GM23338 (cell line): ENCODE data around the gene SFRP5. TPM values are rescaled to one million over a fixed set of nuclear protein-coding genes. Genes with fewer than 3 reads are reported as not detected.

Experiments used
- ATAC-seq: fragments of 200-7000 bp; cut with Tn5 transposase; 3 replicates; pipeline ENCODE4 v1.9.1; 2020
- DNase-seq: peaks from one replicate; pipeline ENCODE4 v3.0.0-alpha.2; 2015; ENCODE audit warnings: low spot score
- H2AFZ ChIP-seq: fragments of 200-600 bp; sonication (generic); 2 replicates; pipeline ENCODE4 v1.8.0; 2016; ENCODE audit warnings: antibody characterized with exemption, mild to moderate bottlenecking, moderate library complexity
- H3F3A ChIP-seq: fragments of 200-600 bp; sonication (generic); replicated peaks from 2 replicates; pipeline ENCODE4 v1.8.0; 2017; ENCODE audit warnings: antibody characterized with exemption, mixed run types, low read depth
- H3K27ac ChIP-seq: fragments of 200-600 bp; sonication (generic); 2 replicates; pipeline ENCODE4 v1.6.1; 2016; ENCODE audit warnings: low read depth
- H3K27me3 ChIP-seq: fragments of 200-600 bp; sonication (generic); 2 replicates; pipeline ENCODE4 v1.8.0; 2016; ENCODE audit warnings: mild to moderate bottlenecking, mixed run types, moderate library complexity; ENCODE audit not compliant: insufficient read depth
- H3K36me3 ChIP-seq: fragments of 200-600 bp; sonication (generic); 2 replicates; pipeline ENCODE4 v1.8.0; 2016; ENCODE audit warnings: mild to moderate bottlenecking; ENCODE audit not compliant: insufficient read depth
- H3K4me1 ChIP-seq: fragments of 200-600 bp; sonication (generic); 2 replicates; pipeline ENCODE4 v1.8.0; 2016; ENCODE audit warnings: mild to moderate bottlenecking, moderate library complexity; ENCODE audit not compliant: insufficient read depth
- H3K4me2 ChIP-seq: fragments of 200-600 bp; sonication (generic); 2 replicates; pipeline ENCODE4 v1.7.1; 2017; ENCODE audit warnings: mixed run types
- H3K4me3 ChIP-seq: fragments of 200-600 bp; sonication (generic); 2 replicates; pipeline ENCODE4 v1.6.1; 2016; ENCODE audit warnings: mixed run types
- H3K79me2 ChIP-seq: fragments of 200-600 bp; sonication (generic); replicated peaks from 2 replicates; pipeline ENCODE4 v1.8.0; 2017; ENCODE audit warnings: mild to moderate bottlenecking; ENCODE audit not compliant: insufficient read depth
- H3K9me2 ChIP-seq: fragments of 200-600 bp; sonication (generic); 2 replicates; pipeline ENCODE4 v1.8.0; 2017; ENCODE audit not compliant: insufficient read depth
- H4K20me1 ChIP-seq: fragments of 200-600 bp; sonication (generic); replicated peaks from 2 replicates; pipeline ENCODE4 v1.8.0; 2017; ENCODE audit warnings: mild to moderate bottlenecking; ENCODE audit not compliant: insufficient read depth
- H3K27ac Mint-ChIP-seq: 2 replicates; pipeline ENCODE4 v1.8.0; 2020; ENCODE audit warnings: inconsistent platforms, mild to moderate bottlenecking, moderate library complexity, mixed read lengths
- H3K27me3 Mint-ChIP-seq: 3 replicates; pipeline ENCODE4 v1.8.0; 2022; ENCODE audit warnings: low read depth, mild to moderate bottlenecking, moderate library complexity, mixed read lengths, inconsistent platforms; ENCODE audit not compliant: insufficient read depth, poor library complexity
- H3K36me3 Mint-ChIP-seq: 3 replicates; pipeline ENCODE4 v1.8.0; 2021; ENCODE audit warnings: low read depth, mild to moderate bottlenecking, inconsistent platforms, moderate library complexity, mixed read lengths
- H3K4me1 Mint-ChIP-seq: 3 replicates; pipeline ENCODE4 v1.8.0; 2020; ENCODE audit warnings: mild to moderate bottlenecking, inconsistent platforms, mixed read lengths
- H3K4me3 Mint-ChIP-seq: 3 replicates; pipeline ENCODE4 v1.8.0; 2021; ENCODE audit warnings: moderate library complexity, mild to moderate bottlenecking, inconsistent platforms, mixed read lengths
- H3K9me3 Mint-ChIP-seq: 3 replicates; pipeline ENCODE4 v1.8.0; 2020; ENCODE audit warnings: moderate library complexity, mild to moderate bottlenecking, inconsistent platforms, mixed read lengths
- CREB1 ChIP-seq: fragments of 250-450 bp; sonication (Bioruptor Pico); IDR thresholded peaks from 2 replicates; pipeline ENCODE4 v1.5.0; 2020; ENCODE audit warnings: low read depth, mild to moderate bottlenecking, moderate library complexity
- CTCF ChIP-seq, 2 experiments: fragments of 200-600 bp in 1 of 2; sonication (generic) in 1 of 2; conservative IDR thresholded peaks; 2 replicates each; pipeline versions ENCODE4 v1.5.1 to v1.6.1; 2016 to 2017; ENCODE audit warnings: antibody characterized with exemption in 2 of 2, low read depth in 2 of 2, mild to moderate bottlenecking in 2 of 2, moderate library complexity in 1 of 2
- ETS1 ChIP-seq: IDR thresholded peaks from 2 replicates; pipeline ENCODE4 v1.6.1; 2016; ENCODE audit warnings: antibody characterized with exemption
- EZH2 ChIP-seq: fragments of 200-600 bp; sonication (generic); IDR thresholded peaks from one replicate; pipeline ENCODE4 v1.8.0; 2017; ENCODE audit warnings: antibody characterized with exemption, mild to moderate bottlenecking, low read depth; ENCODE audit not compliant: unreplicated experiment
- JUNB ChIP-seq: IDR thresholded peaks from one replicate; pipeline ENCODE4 v1.6.1; 2016; ENCODE audit warnings: antibody characterized with exemption; ENCODE audit not compliant: unreplicated experiment
- POLR2AphosphoS5 ChIP-seq: IDR thresholded peaks from 2 replicates; pipeline ENCODE4 v1.6.1; 2016; ENCODE audit warnings: antibody characterized with exemption, low read depth
- REST ChIP-seq: IDR thresholded peaks from one replicate; pipeline ENCODE4 v1.6.1; 2018; ENCODE audit warnings: antibody characterized with exemption; ENCODE audit not compliant: unreplicated experiment
- STAT1 ChIP-seq: IDR thresholded peaks from one replicate; pipeline ENCODE4 v1.6.1; 2016; ENCODE audit warnings: antibody characterized with exemption; ENCODE audit not compliant: unreplicated experiment
- ZNF114 ChIP-seq: fragments of 250-450 bp; sonication (Bioruptor Pico); IDR thresholded peaks from 2 replicates; pipeline ENCODE4 v1.5.0; 2020; ENCODE audit warnings: mild to moderate bottlenecking, moderate library complexity
- ZNF331 ChIP-seq: fragments of 250-450 bp; sonication (Bioruptor Pico); IDR thresholded peaks from 2 replicates; pipeline ENCODE4 v1.5.0; 2020; ENCODE audit warnings: low read depth, mild to moderate bottlenecking, moderate library complexity
- polyA plus RNA-seq: library from polyadenylated mRNA; unstranded; fragments of >200 nt; fragmentation: Nextera tagmentation; extraction: Ambion mirVana; gene quantifications from 2 replicates; pipeline ENCODE4 v1.2.1, GENCODE V29; 2016
- total RNA-seq: library from RNA; depleted of rRNA; stranded (reverse); fragments of >200 nt; shearing (Covaris generic); gene quantifications from 2 replicates; pipeline ENCODE4 v1.2.3, GENCODE V29; 2014

The SFRP5 gene
- total and polyA plus RNA-seq, 2 experiments from 2014 or later, result 2.4 to 3.5 TPM

GRCh38 chr10:97780841-97781617, 9.2 kb upstream of the SFRP5 start (continued):
- TF ChIP-seq REST, result no peak
- no peak for TF ChIP-seq JUNB
- no peak for TF ChIP-seq CREB1
- TF ChIP-seq ETS1, result no peak
- TF ChIP-seq POLR2AphosphoS5, result no peak
- TF ChIP-seq STAT1, result no peak
- TF ChIP-seq CTCF (conservative IDR thresholded peaks at IDR 0.05; ENCODE audit: low read depth in 2 of 2), result no peak
- TF ChIP-seq ZNF331 (CRISPR knock-in tag), result no peak
- no peak for TF ChIP-seq ZNF114 (CRISPR knock-in tag)
- TF ChIP-seq EZH2, result no peak

GRCh38 chr10:97779975-97780374, 8.2 kb upstream of the SFRP5 start:
- no peaks in the 10 kb centered on the region; the same call in 1 of the 2 replicates for H3K36me3 ChIP-seq
- Mint-ChIP-seq H3K4me1 (peaks cover 27% of the 10 kb centered on the region), H3K27ac (no peak overlapping the region), H3K4me3 (no peak overlapping the region), H3K9me3 (no peaks in the 10 kb centered on the region), H3K27me3 (peaks cover 12% of the 10 kb centered on the region), H3K36me3 (no peaks in the 10 kb centered on the region)
- H3K27me3 ChIP-seq, result no peaks in the 10 kb centered on the region
- no peak overlapping the region for H2AFZ ChIP-seq
- peaks cover 25% of the 10 kb centered on the region for H3K4me1 ChIP-seq
- H4K20me1 ChIP-seq, result no peaks in the 10 kb centered on the region
- H3K9me2 ChIP-seq, result no peaks in the 10 kb centered on the region
- H3K4me2 ChIP-seq, result no peak overlapping the region
- DNase-seq (no peak), ATAC-seq (no peak)
- no peaks in the 10 kb centered on the region for H3K79me2 ChIP-seq
- no peak overlapping the region for H3K27ac ChIP-seq
- H3K4me3 ChIP-seq, result no peak overlapping the region
- no peaks in the 10 kb centered on the region for H3F3A ChIP-seq
- TF ChIP-seq ETS1 (no peak), ZNF114 (CRISPR knock-in tag) (no peak), REST (no peak), POLR2AphosphoS5 (no peak), ZNF331 (CRISPR knock-in tag) (no peak), EZH2 (no peak)
